Lung (tissue), 12 donors: ENCODE measurements around the gene TNNT1. TPM values are rescaled to one million over a fixed set of nuclear protein-coding genes. Genes with fewer than 3 reads are reported as not detected.
A peak's percentile ranks its signal among the peaks of the same experiment; 100 is the strongest.

Experiments
- ATAC-seq: fragments of 200-7000 bp; cut with Tn5 transposase; one replicate; pipeline ENCODE4 v1.9.1; 2020; ENCODE audit warnings: moderate number of reproducible peaks; ENCODE audit not compliant: insufficient read depth, low FRiP score
- DNase-seq, 3 donors: peaks; one replicate each; pipeline ENCODE4 v3.0.0-alpha.2; 2013 to 2017
- H3K27ac ChIP-seq, 2 donors: one replicate each; pipeline ENCODE4 v1.5.1; 2013; ENCODE audit warnings: mild to moderate bottlenecking in 2 of 2, moderate library complexity in 2 of 2, control low read depth in 1 of 2, inconsistent platforms in 1 of 2, low read depth in 1 of 2, low read length in 1 of 2
- H3K27me3 ChIP-seq, 3 donors: one replicate each; pipeline ENCODE4 v1.5.1; 2013; ENCODE audit warnings: low read length in 2 of 3; ENCODE audit not compliant: control insufficient read depth in 3 of 3, insufficient read depth in 3 of 3
- H3K36me3 ChIP-seq, 4 donors: one replicate each; pipeline ENCODE4 v1.5.1; 2013; ENCODE audit warnings: low read length in 4 of 4, mild to moderate bottlenecking in 1 of 4, moderate library complexity in 1 of 4; ENCODE audit not compliant: control insufficient read depth in 4 of 4, insufficient read depth in 4 of 4
- H3K4me1 ChIP-seq, 5 donors: one replicate each; pipeline ENCODE4 v1.5.1; 2013; ENCODE audit warnings: low read length in 5 of 5, mild to moderate bottlenecking in 2 of 5, moderate library complexity in 1 of 5; ENCODE audit not compliant: control insufficient read depth in 5 of 5, insufficient read depth in 5 of 5
- H3K4me3 ChIP-seq: one replicate; pipeline ENCODE4 v1.5.1; 2013; ENCODE audit warnings: mild to moderate bottlenecking, control low read depth, moderate library complexity
- H3K9ac ChIP-seq, 2 donors: one replicate each; pipeline ENCODE4 v1.5.1; 2013; ENCODE audit warnings: low read length in 2 of 2, control low read depth in 1 of 2; ENCODE audit not compliant: insufficient read depth in 1 of 2
- H3K9me3 ChIP-seq, 4 donors: one replicate each; pipeline ENCODE4 v1.5.1; 2013; ENCODE audit warnings: low read length in 3 of 4, mild to moderate bottlenecking in 1 of 4, moderate library complexity in 1 of 4; ENCODE audit not compliant: control insufficient read depth in 4 of 4, insufficient read depth in 3 of 4
- WGBS, 2 donors: extraction: QIAGEN DNeasy Blood & Tissue Kit; methylation state at CpG; one replicate each; pipeline ENCODE4 v1.1.7; 2013; 5-methylcytosine and 5-hydroxymethylcytosine counted together
- polyA plus RNA-seq, 2 donors: library from polyadenylated mRNA; stranded (reverse); fragments of 200-250 nt; gene quantifications; one replicate each; pipeline ENCODE4 v1.2.1, GENCODE V29; 2013
- total RNA-seq, 2 donors: library from RNA; depleted of rRNA in 1 of 2; stranded (reverse); fragments of >200 nt in 1 of 2; gene quantifications; one replicate each; pipeline ENCODE4 v1.2.1, GENCODE V29; 2014 to 2021
- TF ChIP-seq, protein P1 (sequence below): IDR thresholded peaks from 2 replicates; pipeline ENCODE4 v1.5.1; 2012; ENCODE audit warnings: mild to moderate bottlenecking; ENCODE audit errors: control extremely low read depth, extremely low read depth
- donor health status: control.
- donor health status: control.
- donor health status: Bipolar disorder and iron deficiency.
- donor health status: healthy.
- donor health status: DM: yes; HTN: yes; CAD: no.

TNNT1 gene
- total and polyA plus RNA-seq, 4 donors, result 1.2 to 5.2 (median 2.8) TPM

DNA sequence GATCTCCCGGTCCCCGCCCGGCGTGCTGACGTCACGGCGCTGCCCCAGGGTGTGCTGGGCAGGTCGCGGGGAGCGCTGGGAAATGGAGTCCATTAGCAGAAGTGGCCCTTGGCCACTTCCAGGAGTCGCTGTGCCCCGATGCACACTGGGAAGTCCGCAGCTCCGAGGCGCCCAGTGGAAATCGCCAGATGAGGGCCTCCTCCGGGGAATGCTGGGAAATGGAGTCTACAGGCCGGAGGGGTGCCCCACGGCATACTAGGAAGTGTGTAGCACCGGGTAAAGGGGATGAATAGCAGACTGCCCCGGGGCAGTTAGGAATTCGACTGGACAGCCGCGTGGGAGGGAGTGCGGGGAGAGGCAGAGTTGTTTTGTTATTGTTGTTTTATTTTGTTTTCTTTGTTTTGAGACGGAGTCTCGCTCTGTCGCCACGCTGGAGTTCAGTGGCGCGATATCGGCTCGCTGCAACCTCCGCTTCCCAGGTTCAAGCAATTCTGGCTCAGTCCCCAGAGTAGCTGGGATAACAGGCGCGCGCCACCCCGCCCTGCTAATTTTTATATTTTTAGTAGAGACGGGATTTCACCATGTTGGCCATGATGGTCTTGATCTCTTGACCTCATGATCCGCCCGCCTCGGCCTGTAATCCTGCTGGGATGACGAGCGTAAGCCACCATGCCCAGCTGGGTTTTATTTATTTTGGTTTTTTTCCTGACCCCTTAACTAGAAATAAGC, 31.2 kb downstream of the TNNT1 start:
- no peaks in the 10 kb centered on the region for H3K36me3 ChIP-seq
- peak overlapping the region; percentile 48 to 76 for H3K9ac ChIP-seq
- H3K27ac ChIP-seq, result peak overlapping the region; percentile 72
- H3K9me3 ChIP-seq, result no peaks in the 10 kb centered on the region
- H3K4me1 ChIP-seq, result peaks cover 10 to 30% (median 22%) of the 10 kb centered on the region in 5 donors
- ATAC-seq, result peak; percentile 92
- WGBS, 2 donors, result 1% methylated on average over 44 of the region's 44 CpGs
- peaks cover 0 to 2% (median 0%) of the 10 kb centered on the region in 3 donors for H3K27me3 ChIP-seq
- peak overlapping the region; percentile 30 for H3K4me3 ChIP-seq
- peak; percentile 99 for DNase-seq
- TF ChIP-seq, protein P1, sequence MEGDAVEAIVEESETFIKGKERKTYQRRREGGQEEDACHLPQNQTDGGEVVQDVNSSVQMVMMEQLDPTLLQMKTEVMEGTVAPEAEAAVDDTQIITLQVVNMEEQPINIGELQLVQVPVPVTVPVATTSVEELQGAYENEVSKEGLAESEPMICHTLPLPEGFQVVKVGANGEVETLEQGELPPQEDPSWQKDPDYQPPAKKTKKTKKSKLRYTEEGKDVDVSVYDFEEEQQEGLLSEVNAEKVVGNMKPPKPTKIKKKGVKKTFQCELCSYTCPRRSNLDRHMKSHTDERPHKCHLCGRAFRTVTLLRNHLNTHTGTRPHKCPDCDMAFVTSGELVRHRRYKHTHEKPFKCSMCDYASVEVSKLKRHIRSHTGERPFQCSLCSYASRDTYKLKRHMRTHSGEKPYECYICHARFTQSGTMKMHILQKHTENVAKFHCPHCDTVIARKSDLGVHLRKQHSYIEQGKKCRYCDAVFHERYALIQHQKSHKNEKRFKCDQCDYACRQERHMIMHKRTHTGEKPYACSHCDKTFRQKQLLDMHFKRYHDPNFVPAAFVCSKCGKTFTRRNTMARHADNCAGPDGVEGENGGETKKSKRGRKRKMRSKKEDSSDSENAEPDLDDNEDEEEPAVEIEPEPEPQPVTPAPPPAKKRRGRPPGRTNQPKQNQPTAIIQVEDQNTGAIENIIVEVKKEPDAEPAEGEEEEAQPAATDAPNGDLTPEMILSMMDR, result no peak

DNA sequence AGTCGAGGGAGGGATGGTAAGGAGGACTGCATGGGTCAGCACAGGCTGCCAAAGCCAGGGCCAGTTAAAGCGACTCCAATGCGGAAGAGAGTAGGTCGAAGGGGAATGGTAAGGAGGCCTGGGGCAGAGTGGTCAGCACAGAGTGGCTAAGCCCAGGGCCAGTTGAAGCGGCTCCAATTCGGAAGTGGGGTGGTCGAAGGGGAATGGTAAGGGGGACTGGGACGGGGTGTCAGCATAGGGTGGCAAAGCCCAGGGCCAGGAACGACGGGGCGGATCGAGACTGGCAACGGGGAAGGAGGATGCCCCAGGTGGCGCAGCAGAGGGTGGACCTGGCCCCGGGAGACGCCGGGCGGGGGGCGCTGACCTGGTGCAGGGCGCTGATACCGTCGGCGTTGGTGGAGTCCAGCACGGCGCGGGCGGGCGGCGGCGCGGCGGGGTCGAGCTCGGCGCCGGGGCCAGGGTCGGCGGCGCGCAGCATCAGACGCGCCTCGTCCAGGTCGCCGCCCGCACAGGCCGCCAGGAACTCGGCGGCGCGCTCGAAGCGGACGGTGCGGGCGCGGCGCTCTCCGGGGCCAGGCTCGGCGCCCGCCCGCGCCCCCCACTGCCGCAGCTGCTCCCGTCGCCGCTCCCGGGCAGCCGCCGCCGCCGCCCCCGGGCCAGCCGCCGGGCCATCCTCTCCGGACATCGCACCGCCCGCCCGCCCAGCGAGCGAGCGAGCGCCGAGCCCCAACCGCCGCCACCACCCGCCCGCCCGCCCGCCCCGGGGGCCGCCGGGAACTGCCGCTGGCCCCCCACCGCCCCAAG, 31.9 kb downstream of the TNNT1 start, which contains the start of gene PPP1R12C:
TSS of gene PPP1R12C (minus strand) at position 779 of the 804 bp plus-strand sequence. CDS start at position 685, 94 bp downstream.
- DNase-seq, result peak; percentile 18 to 41 (median 27)
- TF ChIP-seq, protein P1, result no peak
- WGBS, 2 donors, result 0% methylated on average over 54 to 97 of the region's 97 CpGs
- no peak for ATAC-seq
- Histone ChIP-seq H3K4me1 (peaks cover 10 to 30% (median 24%) of the 10 kb centered on the region in 5 donors), H3K27ac (peak within 1 kb of the TSS; percentile 92 to 93), H3K4me3 (peak within 1 kb of the TSS; percentile 89), H3K9ac (peak within 1 kb of the TSS; percentile 63 to 76), H3K36me3 (peaks cover 0 to 5% (median 1%) of the 10 kb centered on the region in 4 donors), H3K27me3 (peaks cover 0 to 2% (median 0%) of the 10 kb centered on the region in 3 donors), H3K9me3 (no peaks in the 10 kb centered on the region)

GRCh38 chr19:55116232-55116858, 32.7 kb downstream of the TNNT1 start:
- DNase-seq (peak; percentile 41 to 44 (median 44)), ATAC-seq (no peak)
- Histone ChIP-seq H3K36me3 (peaks cover 0 to 10% (median 1%) of the 10 kb centered on the region in 4 donors), H3K9me3 (no peaks in the 10 kb centered on the region), H3K4me1 (peaks cover 10 to 30% (median 24%) of the 10 kb centered on the region in 5 donors), H3K27me3 (no peaks in the 10 kb centered on the region), H3K9ac (peak overlapping the region; percentile 61 to 63), H3K4me3 (peak overlapping the region; percentile 89), H3K27ac (peak overlapping the region; percentile 92 to 93)
- TF ChIP-seq, protein P1, result no peak
- 1 to 2% methylated on average over 25 of the region's 25 CpGs for WGBS, 2 donors
